Endothelial cell of umbilical vein (primary cell): ENCODE results near the gene CLIP3. TPM values are rescaled to one million over a fixed set of nuclear protein-coding genes. Genes with fewer than 3 reads are reported as not detected.

Source experiments
- BruUV-seq: library from RNA; stranded (reverse); fragments of 400-500 nt; replicated peaks from 2 replicates; lab custom pipeline; 2021; lab: Mats Ljungman, UMichigan
- CTCF ChIA-PET: fragments of 300-600, 350-600 bp; sonication (Branson Sonifier 250); formaldehyde crosslinking; loops from one replicate; lab custom pipeline; 2021; ENCODE audit warnings: antibody characterized with exemption, inconsistent platforms; lab: Charles Lee
- POLR2A ChIA-PET: fragments of 300-600, 350-600 bp; sonication (Branson Sonifier 250); formaldehyde crosslinking; loops from one replicate; lab custom pipeline; 2021; ENCODE audit warnings: antibody characterized with exemption, inconsistent platforms; lab: Charles Lee
- DNase-seq: peaks from one replicate; pipeline ENCODE4 v3.0.0-alpha.2; 2011; ENCODE audit warnings: low read depth, low spot score
- FAIRE-seq: peaks from 2 replicates; lab custom pipeline; 2011; peaks lifted over from hg19 to GRCh38; lab: Jason Lieb, UNC
- H2AFZ ChIP-seq: 2 replicates; pipeline ENCODE4 v1.6.0; 2012; ENCODE audit warnings: low read depth, low read length, control low read depth, inconsistent platforms
- H3K27ac ChIP-seq: 2 replicates; pipeline ENCODE4 v1.5.1; 2011; ENCODE audit warnings: low read depth, mild to moderate bottlenecking, control low read depth, low read length, moderate library complexity; ENCODE audit not compliant: insufficient read depth
- H3K27me3 ChIP-seq, 2 experiments: 2 replicates each; pipeline versions ENCODE4 v1.6.0 to v1.6.1; 2011; ENCODE audit warnings: low read length in 2 of 2, mixed read lengths in 1 of 2; ENCODE audit not compliant: control insufficient read depth in 2 of 2, insufficient read depth in 2 of 2
- H3K36me3 ChIP-seq, 2 experiments: 2 replicates in 1 of 2; 3 replicates in 1 of 2; pipeline ENCODE4 v1.5.1; 2011; ENCODE audit warnings: low read length in 2 of 2, mild to moderate bottlenecking in 1 of 2, moderate library complexity in 1 of 2; ENCODE audit not compliant: control insufficient read depth in 2 of 2, insufficient read depth in 2 of 2; ENCODE audit errors: extremely low read depth in 1 of 2
- H3K4me1 ChIP-seq: 3 replicates; pipeline ENCODE4 v1.5.1; 2011; ENCODE audit warnings: mild to moderate bottlenecking, low read length; ENCODE audit not compliant: control insufficient read depth, insufficient read depth; ENCODE audit errors: extremely low read depth
- H3K4me2 ChIP-seq: 2 replicates; pipeline ENCODE4 v1.6.1; 2011; ENCODE audit warnings: low read length, control low read depth, mixed read lengths; ENCODE audit not compliant: insufficient read depth
- H3K4me3 ChIP-seq, 3 experiments: fragments of 200-600 bp in 1 of 3; sonication (generic), shearing (Covaris generic) in 1 of 3; replicated peaks in 1 of 3; 2 replicates each; pipeline ENCODE4 v1.5.1; 2011 to 2016; ENCODE audit warnings: control low read depth in 3 of 3, low read length in 3 of 3, mild to moderate bottlenecking in 2 of 3, inconsistent platforms in 1 of 3, low read depth in 1 of 3, moderate library complexity in 1 of 3; ENCODE audit not compliant: insufficient read depth in 1 of 3
- H3K79me2 ChIP-seq: 2 replicates; pipeline ENCODE4 v1.6.0; 2012; ENCODE audit warnings: low read length, inconsistent platforms; ENCODE audit not compliant: control insufficient read depth, insufficient read depth
- H3K9ac ChIP-seq: replicated peaks from 2 replicates; pipeline ENCODE3; 2011; ENCODE audit warnings: low read length, control low read depth; ENCODE audit not compliant: insufficient read depth; ENCODE audit errors: extremely low read depth
- H3K9me1 ChIP-seq: replicated peaks from 3 replicates; pipeline ENCODE4 v1.6.0; 2011; ENCODE audit warnings: mild to moderate bottlenecking, low read length; ENCODE audit not compliant: control insufficient read depth, insufficient read depth; ENCODE audit errors: extremely low read depth
- H3K9me3 ChIP-seq: replicated peaks from 2 replicates; pipeline ENCODE4 v1.5.1; 2012; ENCODE audit warnings: low read length, inconsistent platforms; ENCODE audit not compliant: control insufficient read depth, insufficient read depth
- H4K20me1 ChIP-seq: replicated peaks from 2 replicates; pipeline ENCODE3; 2011; ENCODE audit warnings: mild to moderate bottlenecking, low read length; ENCODE audit not compliant: control insufficient read depth, insufficient read depth; ENCODE audit errors: extremely low read depth
- CTCF ChIP-seq, 2 donors: IDR thresholded peaks; 1 replicate in 1 of 2; 2 replicates in 1 of 2; pipeline ENCODE4 v1.5.1; 2011; ENCODE audit warnings: low read length in 2 of 2, mild to moderate bottlenecking in 2 of 2, moderate library complexity in 2 of 2, control low read depth in 1 of 2, inconsistent platforms in 1 of 2, low read depth in 1 of 2; ENCODE audit not compliant: insufficient read depth in 1 of 2; ENCODE audit errors: extremely low read depth in 1 of 2
- EZH2 ChIP-seq: IDR thresholded peaks from 2 replicates; pipeline ENCODE4 v1.6.1; 2012; ENCODE audit warnings: borderline replicate concordance, low read depth, mild to moderate bottlenecking, moderate library complexity, low read length, inconsistent platforms; ENCODE audit not compliant: severe bottlenecking
- FOS ChIP-seq: IDR thresholded peaks from 2 replicates; pipeline ENCODE4 v1.6.1; 2011; ENCODE audit warnings: mild to moderate bottlenecking, low read length, moderate library complexity, borderline replicate concordance; ENCODE audit not compliant: insufficient read depth
- GATA2 ChIP-seq: IDR thresholded peaks from 2 replicates; pipeline ENCODE4 v1.7.0; 2011; ENCODE audit warnings: low read depth, mild to moderate bottlenecking, moderate library complexity, mixed read lengths, low read length; ENCODE audit not compliant: insufficient read length, insufficient read depth
- JUN ChIP-seq: IDR thresholded peaks from 2 replicates; pipeline ENCODE4 v1.6.1; 2011; ENCODE audit warnings: borderline replicate concordance, low read depth; ENCODE audit not compliant: insufficient read length, insufficient read depth
- MAX ChIP-seq: IDR thresholded peaks from 2 replicates; pipeline ENCODE4 v1.6.1; 2011; ENCODE audit not compliant: insufficient read depth, insufficient read length
- MYC ChIP-seq: IDR thresholded peaks from one replicate; pipeline ENCODE4 v1.6.1; 2011; ENCODE audit warnings: mild to moderate bottlenecking, low read depth, low read length
- POLR2A ChIP-seq: IDR thresholded peaks from 2 replicates; pipeline ENCODE4 v1.6.1; 2012; ENCODE audit warnings: low read depth, mild to moderate bottlenecking, control low read depth, low read length
- POLR2AphosphoS5 ChIP-seq: IDR thresholded peaks from 2 replicates; pipeline ENCODE4 v1.6.1; 2012; ENCODE audit warnings: low read depth, mild to moderate bottlenecking, control low read depth, low read length, moderate library complexity; ENCODE audit not compliant: insufficient read depth
- dilution Hi-C: fragments of 300-500 bp; cut with MboI; formaldehyde crosslinking; loops from one replicate; pipeline ENCODE4 v1.15.0; 2019; ENCODE audit warnings: low sequenced_read_pairs; ENCODE audit not compliant: extremely low pct_ligation_motif_present
- intact Hi-C: fragments of 100-400 bp; cut with micrococcal nuclease; formaldehyde crosslinking; loops from one replicate; pipeline ENCODE4 v1.10.0; 2022
- polyA plus RNA-seq, 4 experiments: library from polyadenylated mRNA; depleted of rRNA in 3 of 4; stranded (reverse) in 3 of 4; unstranded in 1 of 4; fragments of >200 nt; gene quantifications; 2 replicates each; pipeline versions ENCODE4 v1.2.1 to v1.2.3, GENCODE V29; 2011 to 2012; ENCODE audit warnings: missing spikeins in 1 of 4
- total RNA-seq: library from RNA; stranded (reverse); gene quantifications from 2 replicates; pipeline ENCODE4 v1.2.3, GENCODE V29; 2021

CLIP3 gene
- total and polyA plus RNA-seq, 2 donors (not counting 3 experiments of a cell fraction or from before 2014, with no cell fraction given): 7.0 to 24.4 TPM

GRCh38 chr19:35988824-35989223 is 43.8 kb downstream of the CLIP3 start:
- no peak overlapping the region for H3K9ac ChIP-seq
- FAIRE-seq (no peak), DNase-seq (no peak)
- BruUV-seq: no TSS peak
- H3K9me1 ChIP-seq: no peaks in the 10 kb centered on the region
- H2AFZ ChIP-seq: no peak overlapping the region
- H3K36me3 ChIP-seq: no peaks in the 10 kb centered on the region
- no peaks in the 10 kb centered on the region for H3K79me2 ChIP-seq
- peaks cover 5 to 11% of the 10 kb centered on the region in 2 experiments for H3K27me3 ChIP-seq
- CTCF ChIA-PET: no interaction called here
- dilution Hi-C loops (no loop called here), intact Hi-C loops (no loop called here)
- H3K4me2 ChIP-seq: no peak overlapping the region
- no peaks in the 10 kb centered on the region for H4K20me1 ChIP-seq
- TF ChIP-seq FOS (no peak), MYC (no peak), POLR2AphosphoS5 (no peak), EZH2 (no peak), MAX (no peak), JUN (no peak), GATA2 (no peak), POLR2A (no peak), CTCF (IDR thresholded peaks at IDR 0.05; ENCODE audit: extremely low read depth in 1 of 2, insufficient read depth in 1 of 2, low read depth in 1 of 2, low read length in 2 of 2) (no peak)
- POLR2A ChIA-PET: no interaction called here
- H3K4me1 ChIP-seq: no peaks in the 10 kb centered on the region
- no peak overlapping the region for H3K27ac ChIP-seq
- H3K9me3 ChIP-seq: no peaks in the 10 kb centered on the region
- H3K4me3 ChIP-seq: no peak overlapping the region
